Activated B cell treated with CpG ODN at 0.5 μM for 24 hours (primary cell): ENCODE measurements around the gene CLPX. TPM values are rescaled to one million over a fixed set of nuclear protein-coding genes. Genes with fewer than 3 reads are reported as not detected.

Experiments used
- ATAC-seq: fragments of 200-7000 bp; cut with Tn5 transposase; one replicate; pipeline ENCODE4 v1.10.0; 2021; ENCODE audit warnings: low read depth, mild to moderate bottlenecking, moderate library complexity
- CTCF ChIA-PET: fragments of 350-600 bp; sonication (Branson Sonifier 250); formaldehyde crosslinking; loops from one replicate; lab custom pipeline; 2021; ENCODE audit warnings: antibody characterized with exemption; lab: Charles Lee
- POLR2A ChIA-PET: fragments of 350-600 bp; sonication (Branson Sonifier 250); formaldehyde crosslinking; loops from one replicate; lab custom pipeline; 2021; ENCODE audit warnings: antibody characterized with exemption; lab: Charles Lee
- DNase-seq: peaks from one replicate; pipeline ENCODE4 v3.0.0; 2022
- H3K27ac Mint-ChIP-seq: one replicate; pipeline ENCODE4 v1.8.0; 2020; ENCODE audit warnings: mixed read lengths
- H3K27me3 Mint-ChIP-seq: one replicate; pipeline ENCODE4 v1.8.0; 2021; ENCODE audit warnings: mixed read lengths
- H3K36me3 Mint-ChIP-seq: one replicate; pipeline ENCODE4 v1.8.0; 2021; ENCODE audit warnings: low read depth, mixed read lengths
- H3K4me1 Mint-ChIP-seq: one replicate; pipeline ENCODE4 v1.8.0; 2021; ENCODE audit warnings: mixed read lengths
- H3K4me3 Mint-ChIP-seq: one replicate; pipeline ENCODE4 v1.8.0; 2020; ENCODE audit warnings: mild to moderate bottlenecking, mixed read lengths
- H3K9me3 Mint-ChIP-seq: one replicate; pipeline ENCODE4 v1.8.0; 2020; ENCODE audit warnings: mixed read lengths
- intact Hi-C: fragments of 100-400 bp; cut with micrococcal nuclease; formaldehyde crosslinking; loops from one replicate; pipeline ENCODE4 v1.15.1; 2024
- total RNA-seq: library from RNA; stranded (reverse); gene quantifications from 2 replicates; pipeline ENCODE4 v1.2.3, GENCODE V29; 2022
- TF ChIP-seq, protein P1 (sequence below): fragments of 200-600 bp; IDR thresholded peaks from one replicate; pipeline ENCODE4 v1.8.0; 2022; ENCODE audit warnings: antibody characterized with exemption, mild to moderate bottlenecking

Gene CLPX
- total RNA-seq, 1 donor from 2014 or later = 53.5 TPM

DNA sequence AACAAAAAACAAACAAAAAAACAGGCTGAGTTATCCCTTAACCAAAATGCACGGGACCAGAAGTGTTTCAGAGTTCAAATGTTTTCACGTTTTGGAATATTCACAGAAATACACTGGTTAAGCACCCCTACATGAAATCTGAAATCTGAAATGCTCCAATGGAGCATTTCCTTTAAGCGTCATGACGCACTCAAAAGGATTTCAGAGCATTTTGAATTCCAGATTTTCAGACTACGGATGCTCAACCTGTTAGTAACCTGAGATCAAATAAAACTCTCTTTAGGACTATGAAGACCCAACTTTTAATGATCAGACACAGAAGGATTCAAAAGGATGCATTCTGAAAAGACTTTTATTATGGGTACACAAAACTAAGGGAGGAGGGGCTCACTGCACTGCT, 9.6 kb downstream of the CLPX start:
- no peak for ATAC-seq
- Mint-ChIP-seq H3K36me3 (peaks cover 67% of the 10 kb centered on the region), H3K4me1 (peaks cover 14% of the 10 kb centered on the region), H3K4me3 (no peak overlapping the region), H3K27me3 (no peaks in the 10 kb centered on the region), H3K9me3 (no peaks in the 10 kb centered on the region), H3K27ac (no peak overlapping the region)
- POLR2A ChIA-PET = no interaction called here
- intact Hi-C loops = no loop called here
- TF ChIP-seq, protein P1, sequence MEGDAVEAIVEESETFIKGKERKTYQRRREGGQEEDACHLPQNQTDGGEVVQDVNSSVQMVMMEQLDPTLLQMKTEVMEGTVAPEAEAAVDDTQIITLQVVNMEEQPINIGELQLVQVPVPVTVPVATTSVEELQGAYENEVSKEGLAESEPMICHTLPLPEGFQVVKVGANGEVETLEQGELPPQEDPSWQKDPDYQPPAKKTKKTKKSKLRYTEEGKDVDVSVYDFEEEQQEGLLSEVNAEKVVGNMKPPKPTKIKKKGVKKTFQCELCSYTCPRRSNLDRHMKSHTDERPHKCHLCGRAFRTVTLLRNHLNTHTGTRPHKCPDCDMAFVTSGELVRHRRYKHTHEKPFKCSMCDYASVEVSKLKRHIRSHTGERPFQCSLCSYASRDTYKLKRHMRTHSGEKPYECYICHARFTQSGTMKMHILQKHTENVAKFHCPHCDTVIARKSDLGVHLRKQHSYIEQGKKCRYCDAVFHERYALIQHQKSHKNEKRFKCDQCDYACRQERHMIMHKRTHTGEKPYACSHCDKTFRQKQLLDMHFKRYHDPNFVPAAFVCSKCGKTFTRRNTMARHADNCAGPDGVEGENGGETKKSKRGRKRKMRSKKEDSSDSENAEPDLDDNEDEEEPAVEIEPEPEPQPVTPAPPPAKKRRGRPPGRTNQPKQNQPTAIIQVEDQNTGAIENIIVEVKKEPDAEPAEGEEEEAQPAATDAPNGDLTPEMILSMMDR = no peak
- DNase-seq = no peak
- CTCF ChIA-PET = no interaction called here

DNA sequence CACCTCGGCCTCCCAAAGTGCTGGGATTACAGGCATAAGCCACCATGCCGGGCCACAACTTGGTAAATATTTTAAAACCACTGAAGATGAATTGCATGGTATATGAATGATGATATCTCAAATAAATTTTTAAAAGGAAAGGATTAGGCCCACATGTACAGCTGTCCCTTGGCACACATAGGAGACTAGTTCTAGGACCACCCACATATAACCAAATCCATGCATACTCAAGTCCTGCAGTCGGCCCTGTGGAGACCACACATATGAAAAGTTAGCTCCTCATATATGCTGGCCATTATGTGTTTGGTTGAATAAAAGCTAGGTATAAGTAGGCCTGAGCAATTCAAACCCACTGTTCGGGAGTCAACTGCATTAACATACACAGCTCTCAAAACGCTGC, 10.6 kb downstream of the CLPX start:
- POLR2A ChIA-PET = no interaction called here

DNA sequence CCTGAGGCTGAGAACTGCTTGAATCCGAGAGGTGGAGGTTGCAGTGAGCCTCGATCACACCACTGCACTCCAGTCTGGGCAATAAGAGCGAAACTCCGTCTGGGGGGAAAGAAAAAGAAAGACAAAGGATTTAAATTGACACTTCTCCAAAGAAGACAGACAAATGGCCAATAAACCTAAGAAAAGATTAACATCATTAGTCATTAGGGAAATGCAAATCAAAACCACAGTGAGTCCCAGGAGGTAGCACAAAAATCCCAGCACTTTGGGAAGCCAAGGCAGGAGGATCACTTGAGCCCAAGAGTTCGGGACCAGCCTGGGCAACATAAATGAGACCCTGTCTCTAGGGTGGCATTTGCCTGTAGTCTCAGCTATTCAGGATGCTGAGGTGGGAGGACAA, 12.6 kb downstream of the CLPX start:
- H3K36me3 Mint-ChIP-seq = peaks cover 61% of the 10 kb centered on the region
- no peak for DNase-seq
- intact Hi-C loops = no loop called here
- no peaks in the 10 kb centered on the region for H3K9me3 Mint-ChIP-seq
- POLR2A ChIA-PET = interaction anchor here (0.7 kb wide), 2 partner anchors 13 to 133 kb away, joined by 3 to 6 read pairs; no protein-coding TSS in a partner anchor
- no peaks in the 10 kb centered on the region for H3K27me3 Mint-ChIP-seq
- ATAC-seq = no peak
- H3K27ac Mint-ChIP-seq = no peak overlapping the region
- H3K4me1 Mint-ChIP-seq = peaks cover 14% of the 10 kb centered on the region
- peak overlapping the region; percentile 1 for H3K4me3 Mint-ChIP-seq
- TF ChIP-seq, protein P1 = no peak
- CTCF ChIA-PET = no interaction called here

More for the DNA sequence above, 10.6 kb downstream of the CLPX start:
- DNase-seq (no peak), ATAC-seq (no peak)
- no peaks in the 10 kb centered on the region for H3K9me3 Mint-ChIP-seq
- intact Hi-C loops = no loop called here
- TF ChIP-seq, protein P1 = no peak
- H3K36me3 Mint-ChIP-seq = peaks cover 68% of the 10 kb centered on the region
- H3K4me3 Mint-ChIP-seq = no peak overlapping the region
- CTCF ChIA-PET = no interaction called here
- no peak overlapping the region for H3K27ac Mint-ChIP-seq
- no peaks in the 10 kb centered on the region for H3K27me3 Mint-ChIP-seq
- H3K4me1 Mint-ChIP-seq = peaks cover 14% of the 10 kb centered on the region

DNA sequence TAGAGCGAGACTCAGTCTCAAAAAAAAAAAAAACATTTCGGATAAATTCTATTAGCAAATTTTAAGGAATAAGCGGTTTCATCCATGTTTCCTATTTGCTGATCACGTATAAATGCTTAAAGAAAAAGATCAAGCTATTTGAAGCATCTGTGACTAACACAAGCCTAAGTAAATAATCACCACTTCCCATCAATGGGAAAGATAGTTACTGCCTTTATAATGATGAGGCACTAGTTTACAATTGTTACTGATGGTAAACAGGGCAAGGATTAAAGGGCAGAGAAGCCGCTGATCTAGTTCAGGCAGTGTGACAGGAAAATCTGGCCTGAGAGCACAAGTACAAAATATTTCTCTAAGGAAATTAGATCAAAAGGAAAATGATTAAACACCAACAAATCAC, 13.7 kb downstream of the CLPX start:
- ChIA-PET POLR2A (no interaction called here), CTCF (no interaction called here)
- H3K9me3 Mint-ChIP-seq = no peaks in the 10 kb centered on the region
- H3K27me3 Mint-ChIP-seq = no peaks in the 10 kb centered on the region
- H3K36me3 Mint-ChIP-seq = peaks cover 60% of the 10 kb centered on the region
- DNase-seq (no peak), ATAC-seq (no peak)
- intact Hi-C loops = no loop called here
- H3K27ac Mint-ChIP-seq = no peak overlapping the region
- peaks cover 14% of the 10 kb centered on the region for H3K4me1 Mint-ChIP-seq
- TF ChIP-seq, protein P1 = no peak
- H3K4me3 Mint-ChIP-seq = no peak overlapping the region

DNA sequence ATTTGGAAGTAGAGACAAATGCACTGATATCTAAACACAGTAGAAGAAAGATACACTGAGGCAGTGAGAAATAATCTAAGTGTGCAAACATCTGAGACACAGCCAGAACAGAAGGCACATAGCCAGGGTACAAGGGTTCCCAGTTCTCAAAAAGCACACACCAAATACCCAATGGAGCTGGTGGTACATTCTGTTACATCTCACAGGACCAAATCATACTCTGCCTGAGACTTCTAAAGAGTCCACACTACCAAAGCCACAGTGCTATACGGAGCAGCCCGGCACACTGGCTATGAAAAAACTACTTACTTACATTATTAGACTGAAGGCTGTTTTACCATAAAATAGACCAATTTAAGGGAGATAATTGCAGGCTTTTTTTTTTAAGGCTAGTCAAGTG, 19.3 kb downstream of the CLPX start:
- H3K27ac Mint-ChIP-seq = no peak overlapping the region

More for the DNA sequence above, 19.3 kb downstream of the CLPX start:
- Mint-ChIP-seq H3K27me3 (no peaks in the 10 kb centered on the region), H3K4me1 (no peaks in the 10 kb centered on the region), H3K9me3 (no peaks in the 10 kb centered on the region), H3K4me3 (no peak overlapping the region), H3K36me3 (peaks cover 46% of the 10 kb centered on the region)
- DNase-seq = no peak
- intact Hi-C loops = no loop called here
- TF ChIP-seq, protein P1 = no peak
- no peak for ATAC-seq
- CTCF ChIA-PET = no interaction called here
- POLR2A ChIA-PET = interaction anchor here (0.6 kb wide), 1 partner anchor 34 kb away, joined by 4 read pairs; no protein-coding TSS in a partner anchor
